DOHH2 (cell line): ENCODE results near the gene VANGL1.

Source experiments
- H3F3A ChIP-seq: fragments of 200-600 bp; sonication (generic), shearing (Covaris generic); 2 replicates; pipeline ENCODE4 v1.6.0; 2016; ENCODE audit warnings: antibody characterized with exemption, mild to moderate bottlenecking; ENCODE audit not compliant: control insufficient read depth, insufficient read depth
- H3K27ac ChIP-seq: fragments of 200-600 bp; sonication (generic); 2 replicates; pipeline ENCODE4 v1.5.1; 2014; ENCODE audit warnings: low read depth, mild to moderate bottlenecking, low read length, moderate library complexity
- H3K27me3 ChIP-seq: fragments of 200-600 bp; sonication (generic); 2 replicates; pipeline ENCODE4 v1.6.1; 2014; ENCODE audit warnings: mild to moderate bottlenecking, low read length, mixed read lengths; ENCODE audit not compliant: control insufficient read depth
- H3K36me3 ChIP-seq: fragments of 200-600 bp; sonication (generic); 2 replicates; pipeline ENCODE4 v1.6.1; 2014; ENCODE audit warnings: mild to moderate bottlenecking, low read length, moderate library complexity, mixed read lengths; ENCODE audit not compliant: control insufficient read depth
- H3K4me1 ChIP-seq: fragments of 200-600 bp; sonication (generic); 2 replicates; pipeline ENCODE4 v1.6.1; 2014; ENCODE audit warnings: mild to moderate bottlenecking, low read length, mixed read lengths; ENCODE audit not compliant: control insufficient read depth
- H3K4me2 ChIP-seq: fragments of 200-600 bp; sonication (generic); 2 replicates; pipeline ENCODE4 v1.6.0; 2014; ENCODE audit warnings: mild to moderate bottlenecking, low read length, moderate library complexity
- H3K4me3 ChIP-seq: fragments of 200-600 bp; sonication (generic); 2 replicates; pipeline ENCODE4 v1.5.1; 2014; ENCODE audit warnings: mild to moderate bottlenecking, low read length, mixed read lengths
- H3K79me2 ChIP-seq: fragments of 200-600 bp; sonication (generic); 2 replicates; pipeline ENCODE4 v1.6.1; 2014; ENCODE audit warnings: mild to moderate bottlenecking, low read length, mixed read lengths; ENCODE audit not compliant: control insufficient read depth
- H3K9me2 ChIP-seq: fragments of 200-600 bp; sonication (generic); replicated peaks from 2 replicates; pipeline ENCODE4 v1.6.1; 2014; ENCODE audit warnings: mild to moderate bottlenecking, low read length, mixed read lengths; ENCODE audit not compliant: control insufficient read depth
- H3K9me3 ChIP-seq: fragments of 200-600 bp; sonication (generic); 2 replicates; pipeline ENCODE4 v1.6.1; 2014; ENCODE audit warnings: antibody characterized with exemption, low read length, mixed read lengths; ENCODE audit not compliant: control insufficient read depth, insufficient read depth
- H4K20me1 ChIP-seq: fragments of 200-600 bp; sonication (generic); 2 replicates; pipeline ENCODE4 v1.6.0; 2014; ENCODE audit warnings: low read depth, mild to moderate bottlenecking, antibody characterized with exemption, low read length, moderate library complexity; ENCODE audit not compliant: control insufficient read depth, insufficient read depth
- EZH2phosphoT487 ChIP-seq: fragments of 200-600 bp; sonication (generic); IDR thresholded peaks from 2 replicates; pipeline ENCODE4 v1.6.1; 2017; ENCODE audit warnings: borderline replicate concordance, mild to moderate bottlenecking, antibody characterized with exemption, low read length, moderate library complexity, mixed read lengths
- TF ChIP-seq, protein P1 (sequence below): fragments of 200-600 bp; sonication (generic); IDR thresholded peaks from one replicate; pipeline ENCODE4 v1.5.1; 2014; ENCODE audit warnings: antibody characterized with exemption, mild to moderate bottlenecking, low read depth, low read length; ENCODE audit not compliant: poor library complexity, severe bottlenecking

Gene VANGL1

DNA sequence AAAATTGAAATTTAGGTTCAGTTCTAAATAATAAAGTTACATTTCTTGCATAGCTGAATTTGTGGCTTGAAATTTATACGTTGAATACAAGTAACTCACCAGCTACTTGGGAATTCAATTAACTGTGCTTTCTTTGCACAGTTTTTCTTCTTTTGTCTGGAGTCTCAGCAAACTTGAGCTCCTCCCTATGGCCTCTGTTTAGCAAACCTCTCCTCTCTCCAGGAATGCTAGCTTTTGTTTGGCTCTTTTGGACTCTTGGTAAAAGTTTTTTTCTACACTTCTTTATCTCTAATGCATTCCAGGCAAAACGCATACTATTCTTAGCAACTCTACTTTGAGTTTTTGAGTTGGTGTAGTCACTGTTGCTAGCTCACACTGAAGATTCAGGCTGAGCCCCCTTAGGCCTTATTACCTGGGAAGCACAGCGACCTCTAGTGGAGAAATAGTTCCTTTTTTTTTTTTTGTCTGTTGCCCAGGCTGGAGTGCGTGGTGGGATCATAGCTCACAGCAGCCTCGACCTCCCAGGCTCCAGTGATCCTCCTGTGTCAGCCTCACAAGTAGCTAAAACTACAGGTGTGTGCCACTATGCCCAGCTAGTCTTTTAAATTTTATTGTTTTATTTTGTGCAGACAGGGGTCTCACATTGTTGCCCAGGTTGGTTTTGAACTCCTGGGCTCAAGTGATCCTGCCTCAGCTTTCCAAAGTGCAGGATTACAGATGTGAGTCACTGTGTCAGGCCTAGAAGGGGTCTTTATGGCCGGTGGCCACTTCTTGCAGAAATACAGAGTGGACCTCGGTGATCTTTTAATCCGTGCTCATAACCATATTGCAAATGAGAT, 65.0 kb downstream of the VANGL1 start:
- H3K4me1 ChIP-seq = no peaks in the 10 kb centered on the region
- no peak overlapping the region for H3K27ac ChIP-seq
- no peak overlapping the region for H3K4me3 ChIP-seq
- H3K9me2 ChIP-seq = no peaks in the 10 kb centered on the region
- peaks cover 13% of the 10 kb centered on the region; the same call in 1 of the 2 replicates for H3K27me3 ChIP-seq
- no peak for TF ChIP-seq EZH2phosphoT487
- TF ChIP-seq, protein P1, sequence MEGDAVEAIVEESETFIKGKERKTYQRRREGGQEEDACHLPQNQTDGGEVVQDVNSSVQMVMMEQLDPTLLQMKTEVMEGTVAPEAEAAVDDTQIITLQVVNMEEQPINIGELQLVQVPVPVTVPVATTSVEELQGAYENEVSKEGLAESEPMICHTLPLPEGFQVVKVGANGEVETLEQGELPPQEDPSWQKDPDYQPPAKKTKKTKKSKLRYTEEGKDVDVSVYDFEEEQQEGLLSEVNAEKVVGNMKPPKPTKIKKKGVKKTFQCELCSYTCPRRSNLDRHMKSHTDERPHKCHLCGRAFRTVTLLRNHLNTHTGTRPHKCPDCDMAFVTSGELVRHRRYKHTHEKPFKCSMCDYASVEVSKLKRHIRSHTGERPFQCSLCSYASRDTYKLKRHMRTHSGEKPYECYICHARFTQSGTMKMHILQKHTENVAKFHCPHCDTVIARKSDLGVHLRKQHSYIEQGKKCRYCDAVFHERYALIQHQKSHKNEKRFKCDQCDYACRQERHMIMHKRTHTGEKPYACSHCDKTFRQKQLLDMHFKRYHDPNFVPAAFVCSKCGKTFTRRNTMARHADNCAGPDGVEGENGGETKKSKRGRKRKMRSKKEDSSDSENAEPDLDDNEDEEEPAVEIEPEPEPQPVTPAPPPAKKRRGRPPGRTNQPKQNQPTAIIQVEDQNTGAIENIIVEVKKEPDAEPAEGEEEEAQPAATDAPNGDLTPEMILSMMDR = peak; percentile 71
- no peaks in the 10 kb centered on the region for H4K20me1 ChIP-seq
- H3K36me3 ChIP-seq = no peaks in the 10 kb centered on the region
- no peak overlapping the region for H3K4me2 ChIP-seq
- H3F3A ChIP-seq = no peaks in the 10 kb centered on the region
- H3K9me3 ChIP-seq = no peaks in the 10 kb centered on the region
- H3K79me2 ChIP-seq = no peaks in the 10 kb centered on the region

DNA sequence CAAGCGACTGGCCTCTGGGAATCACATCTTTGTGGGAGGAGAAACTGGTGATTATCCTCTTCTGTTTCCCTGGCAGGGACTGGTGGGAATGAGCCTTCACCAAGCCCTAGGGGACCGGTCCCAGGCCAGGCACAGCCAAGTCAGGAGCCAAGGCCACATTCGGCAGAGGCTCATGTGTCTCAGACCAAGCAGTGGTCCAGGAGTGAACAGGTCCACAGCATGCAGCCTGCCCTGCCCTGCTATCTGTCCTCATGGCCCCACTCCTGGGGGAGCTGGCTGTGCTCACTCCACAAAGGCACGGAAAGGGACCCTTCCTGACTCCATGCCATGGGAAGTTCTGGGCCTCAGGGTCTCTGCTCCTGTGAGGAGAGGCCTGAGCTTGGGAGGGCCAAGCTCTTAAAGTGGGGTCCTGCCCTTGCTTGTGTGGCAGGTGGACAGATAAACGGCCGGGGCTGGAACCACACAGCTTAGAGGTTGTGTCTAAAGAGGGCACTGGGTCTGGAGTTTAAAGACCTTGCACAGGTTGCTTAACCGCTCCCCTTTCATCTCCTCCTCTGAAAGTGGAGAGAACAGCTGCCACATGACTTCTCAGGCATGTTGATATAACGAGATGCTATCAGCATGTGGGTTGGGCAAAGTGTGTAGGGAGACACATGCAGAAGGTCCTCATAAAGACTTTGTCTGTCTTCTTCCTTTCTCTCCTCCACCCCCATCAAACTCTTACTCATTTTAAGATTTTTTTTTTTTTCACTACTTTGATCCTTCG, 69.3 kb downstream of the VANGL1 start:
- no peaks in the 10 kb centered on the region for H3K36me3 ChIP-seq
- TF ChIP-seq, protein P1 = no peak
- no peak for TF ChIP-seq EZH2phosphoT487

DNA sequence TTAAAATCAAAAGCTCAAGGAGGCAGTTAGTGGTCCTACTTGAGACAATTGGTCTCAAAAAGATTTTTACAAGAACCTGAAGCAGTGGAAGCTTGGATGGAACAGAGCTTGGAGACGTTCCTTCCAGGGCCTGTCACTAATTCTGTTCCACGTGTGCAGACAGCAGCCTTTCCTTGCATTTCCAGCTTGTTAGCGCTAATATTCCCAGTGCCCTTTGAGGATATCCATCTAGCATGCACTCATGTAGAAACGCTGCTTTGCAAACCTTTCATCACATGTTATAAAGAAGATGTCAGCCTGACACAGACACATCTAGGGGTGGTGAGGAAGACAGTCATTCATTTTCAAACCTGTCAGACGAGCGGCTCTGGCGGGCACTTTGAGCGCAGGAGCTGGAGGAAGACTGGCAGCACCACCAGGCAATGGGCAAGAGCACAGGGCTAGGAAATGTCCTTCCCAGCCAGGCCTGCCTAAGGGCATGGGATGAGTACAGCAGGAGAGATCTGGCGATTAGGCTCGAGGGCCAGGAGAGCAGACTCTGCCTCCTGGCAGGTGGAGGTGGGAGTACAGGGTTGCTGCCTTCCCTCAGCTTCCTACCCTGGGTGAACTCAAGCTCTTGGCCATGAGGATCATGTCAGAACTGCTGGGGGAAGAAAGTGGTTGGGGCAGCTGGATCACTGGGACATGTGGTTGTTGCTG, 71.3 kb downstream of the VANGL1 start:
- H4K20me1 ChIP-seq = no peaks in the 10 kb centered on the region
- no peaks in the 10 kb centered on the region for H3K9me3 ChIP-seq
- peaks cover 16% of the 10 kb centered on the region; the same call in 1 of the 2 replicates for H3K27me3 ChIP-seq
- no peaks in the 10 kb centered on the region for H3K79me2 ChIP-seq
- no peaks in the 10 kb centered on the region for H3K36me3 ChIP-seq
- no peak overlapping the region for H3K27ac ChIP-seq
- no peaks in the 10 kb centered on the region for H3K4me1 ChIP-seq
- H3F3A ChIP-seq = no peaks in the 10 kb centered on the region
- TF ChIP-seq EZH2phosphoT487 = no peak
- TF ChIP-seq, protein P1 = no peak
- H3K4me3 ChIP-seq = no peak overlapping the region
- no peak overlapping the region for H3K4me2 ChIP-seq
- no peaks in the 10 kb centered on the region for H3K9me2 ChIP-seq

More for the DNA sequence above, 69.3 kb downstream of the VANGL1 start:
- Histone ChIP-seq H3F3A (no peaks in the 10 kb centered on the region), H3K4me1 (no peaks in the 10 kb centered on the region), H4K20me1 (no peaks in the 10 kb centered on the region), H3K4me2 (no peak overlapping the region), H3K27me3 (peaks cover 16% of the 10 kb centered on the region; the same call in 1 of the 2 replicates), H3K27ac (no peak overlapping the region), H3K4me3 (no peak overlapping the region), H3K9me2 (no peaks in the 10 kb centered on the region), H3K79me2 (no peaks in the 10 kb centered on the region), H3K9me3 (no peaks in the 10 kb centered on the region)
